ENCODE data around the gene PLEKHN1.
"Not testable (repeated sequence)": the region's sequence is repeated elsewhere in the genome, so short reads cannot be mapped to it uniquely, and the experiment has no call there.

PLEKHN1 gene

DNA sequence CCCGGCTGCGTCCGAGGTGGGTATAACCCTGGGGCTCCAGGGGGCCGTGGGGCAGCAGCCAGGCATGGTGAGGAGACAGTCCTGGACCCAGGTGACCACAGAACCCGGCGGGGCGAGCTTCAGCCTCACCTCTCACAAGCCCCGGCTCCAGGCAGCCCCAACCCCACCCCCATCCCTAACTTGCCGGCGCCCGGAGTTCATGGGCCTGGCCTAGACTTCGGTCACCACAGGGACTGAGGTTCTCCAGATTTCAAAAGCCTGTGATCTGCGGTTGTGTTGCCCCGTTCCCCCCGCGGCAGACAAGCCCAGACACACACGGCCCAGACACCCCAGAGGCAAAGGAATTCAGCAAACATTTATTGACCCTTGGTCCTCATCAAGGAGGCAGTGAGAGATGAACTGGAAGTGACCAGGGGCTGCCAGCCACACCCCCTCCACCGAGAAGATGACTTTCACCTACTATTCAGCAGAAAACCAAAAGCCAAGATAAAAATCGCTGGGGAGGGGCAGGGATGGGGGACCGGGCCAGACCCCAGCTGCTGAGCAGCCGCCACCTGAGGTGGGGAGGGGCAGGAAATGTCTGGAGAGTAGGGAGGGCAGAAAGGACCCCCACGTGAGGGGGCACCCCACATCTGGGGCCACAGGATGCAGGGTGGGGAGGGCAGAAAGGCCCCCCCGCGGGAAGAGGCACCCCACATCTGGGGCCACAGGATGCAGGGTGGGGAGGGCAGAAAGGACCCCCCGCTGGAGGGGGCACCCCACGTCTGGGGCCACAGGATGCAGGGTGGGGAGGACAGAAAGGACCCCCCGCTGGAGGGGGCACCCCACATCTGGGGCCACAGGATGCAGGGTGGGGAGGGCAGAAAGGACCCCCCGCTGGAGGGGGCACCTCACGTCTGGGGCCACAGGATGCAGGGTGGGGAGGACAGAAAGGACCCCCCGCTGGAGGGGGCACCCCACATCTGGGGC is 29.7 kb downstream of the PLEKHN1 start:
- no peak for DNase-seq

DNA sequence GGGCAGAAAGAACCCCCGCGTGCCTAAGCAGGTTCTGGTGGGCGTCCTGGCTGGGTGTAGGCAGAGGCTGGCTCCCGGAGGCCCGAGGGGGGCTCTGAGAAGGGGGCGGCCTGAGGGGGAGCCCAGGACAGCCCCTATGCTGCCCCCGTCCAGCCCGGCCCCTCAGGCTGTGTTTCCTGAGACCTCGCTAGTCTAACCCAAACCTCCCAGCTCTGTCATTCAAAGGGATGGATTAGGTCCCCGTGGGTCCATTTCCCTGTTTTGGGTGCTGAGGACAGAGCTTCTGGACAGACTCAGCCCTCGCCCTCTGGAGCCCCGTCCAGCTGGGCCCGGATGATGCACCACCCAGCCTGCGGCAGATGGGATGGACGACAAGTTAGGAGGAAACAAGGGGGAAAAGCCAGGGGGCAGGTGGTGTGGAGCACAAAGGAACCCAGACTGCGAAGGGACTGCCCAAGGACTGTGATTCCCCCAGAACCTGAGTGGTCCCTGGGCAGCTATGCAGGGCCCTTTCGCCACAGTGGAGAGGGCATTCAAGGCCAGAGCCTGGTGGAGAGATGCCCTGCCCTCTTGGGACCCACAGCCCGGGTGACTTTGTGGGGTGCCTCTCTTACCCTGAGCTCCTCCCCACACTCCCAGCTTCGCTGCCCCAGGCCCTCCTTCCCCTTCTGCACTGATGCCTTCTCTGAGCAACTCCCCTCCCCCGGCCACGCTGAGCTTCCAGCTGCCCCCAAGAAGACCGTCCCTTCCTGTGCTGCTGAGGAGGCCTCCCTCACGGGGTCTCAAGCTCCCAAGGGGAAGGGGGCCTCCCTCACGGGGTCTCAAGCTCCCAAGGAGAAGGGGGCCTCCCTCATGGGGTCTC is 30.8 kb downstream of the PLEKHN1 start:
- DNase-seq, result no peak

DNA sequence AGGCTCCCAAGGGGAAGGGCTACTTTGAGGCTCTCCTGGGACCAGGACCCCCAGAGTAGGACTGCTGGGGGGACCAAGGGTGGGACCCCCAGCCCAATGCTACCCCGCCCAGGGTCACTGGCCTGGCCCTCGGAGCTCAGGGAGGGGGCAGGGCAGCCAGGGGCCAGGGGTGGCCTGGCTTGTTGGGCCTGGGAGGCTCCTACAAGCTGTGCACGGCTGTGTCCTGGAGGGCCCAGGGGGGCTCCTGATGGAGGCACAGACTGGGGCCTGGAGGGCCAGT is 31.4 kb downstream of the PLEKHN1 start:
- no peak for DNase-seq

DNA sequence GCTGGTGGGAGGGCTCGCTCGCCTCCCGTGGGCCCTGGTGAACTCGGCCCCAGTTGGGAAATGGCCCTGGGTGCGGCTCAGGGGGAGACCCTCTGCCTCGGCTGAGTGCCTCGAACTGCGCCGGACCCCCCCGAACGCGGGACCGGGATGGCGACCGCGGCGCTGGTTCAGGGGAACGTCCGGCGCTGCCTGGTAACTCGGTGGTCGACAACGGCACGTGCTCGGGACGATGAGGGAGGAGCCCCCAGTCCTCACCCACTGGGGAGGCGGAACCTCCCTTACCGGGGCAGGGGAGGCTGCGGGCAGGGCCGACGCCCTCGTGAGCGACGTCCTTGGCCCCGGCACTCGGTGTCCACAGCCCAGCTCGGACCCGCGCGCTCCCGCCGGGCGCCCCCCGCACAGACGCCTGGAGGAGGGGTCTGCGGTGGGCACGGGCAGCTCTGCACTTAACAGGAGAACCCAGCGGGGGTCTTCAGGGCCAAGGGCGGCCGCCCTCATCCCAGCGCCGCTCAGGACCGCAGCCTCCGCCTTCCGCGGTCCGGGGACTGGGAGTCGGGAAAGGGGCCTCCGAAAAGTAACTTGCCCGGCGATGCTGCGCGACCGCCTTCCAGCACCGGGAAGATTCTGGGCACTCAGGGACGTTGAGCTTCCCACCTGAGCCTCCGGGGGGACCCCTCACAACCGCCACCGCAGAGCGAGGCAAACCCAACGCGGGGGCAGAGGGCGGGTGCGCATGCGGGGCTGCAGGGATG is 31.9 kb downstream of the PLEKHN1 start:
- no peak for DNase-seq

DNA sequence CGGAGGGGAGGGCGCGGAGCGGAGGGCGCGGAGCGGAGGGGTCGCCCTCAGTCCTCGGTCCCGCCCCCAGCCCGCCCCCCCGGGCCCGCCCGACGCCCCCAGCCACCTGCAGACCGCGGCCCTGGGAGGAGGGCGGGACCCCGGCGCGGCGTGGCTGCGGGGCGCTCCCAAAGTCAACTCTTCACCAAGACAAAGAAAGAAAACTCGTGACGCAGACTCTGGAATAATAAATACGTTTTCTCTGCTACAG is 32.4 kb downstream of the PLEKHN1 start:
- DNase-seq, result no peak

DNA sequence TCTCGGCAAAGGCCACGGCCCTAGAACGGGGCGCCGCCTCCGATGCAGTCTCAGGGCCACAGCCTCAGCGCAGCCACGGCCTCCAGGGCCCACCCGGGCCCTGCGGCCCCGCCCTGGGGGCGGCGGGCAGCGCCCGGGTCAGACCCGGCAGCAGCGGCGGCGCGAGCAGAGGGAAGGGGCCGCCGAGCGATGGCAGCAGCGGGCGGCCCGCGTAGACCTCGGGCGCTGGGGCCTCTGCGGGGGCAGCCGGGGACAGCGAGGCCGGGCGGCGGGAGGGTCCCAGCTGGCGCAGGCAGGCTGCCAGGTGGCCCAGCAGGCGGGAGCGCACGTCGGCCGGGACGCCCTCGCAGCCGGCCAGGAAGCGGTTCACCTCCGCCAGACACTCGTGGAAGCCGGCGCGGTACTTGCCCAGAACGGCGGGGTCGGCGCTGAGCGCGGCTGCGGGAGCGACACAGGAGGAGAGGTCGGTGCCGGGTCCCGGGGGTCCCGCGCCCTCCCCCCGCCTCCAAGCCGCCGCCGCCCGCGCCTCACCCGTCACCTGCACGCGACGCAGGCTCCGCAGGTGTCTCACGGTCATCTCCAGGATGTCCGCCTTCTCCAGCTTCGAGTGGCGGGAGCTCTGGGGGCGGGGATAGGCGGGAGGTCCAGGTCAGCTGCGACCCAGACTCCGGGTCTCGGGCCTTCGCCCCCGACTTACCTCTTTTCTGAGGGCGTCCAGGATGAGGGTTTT is 32.9 kb downstream of the PLEKHN1 start:
- DNase-seq, result no peak

DNA sequence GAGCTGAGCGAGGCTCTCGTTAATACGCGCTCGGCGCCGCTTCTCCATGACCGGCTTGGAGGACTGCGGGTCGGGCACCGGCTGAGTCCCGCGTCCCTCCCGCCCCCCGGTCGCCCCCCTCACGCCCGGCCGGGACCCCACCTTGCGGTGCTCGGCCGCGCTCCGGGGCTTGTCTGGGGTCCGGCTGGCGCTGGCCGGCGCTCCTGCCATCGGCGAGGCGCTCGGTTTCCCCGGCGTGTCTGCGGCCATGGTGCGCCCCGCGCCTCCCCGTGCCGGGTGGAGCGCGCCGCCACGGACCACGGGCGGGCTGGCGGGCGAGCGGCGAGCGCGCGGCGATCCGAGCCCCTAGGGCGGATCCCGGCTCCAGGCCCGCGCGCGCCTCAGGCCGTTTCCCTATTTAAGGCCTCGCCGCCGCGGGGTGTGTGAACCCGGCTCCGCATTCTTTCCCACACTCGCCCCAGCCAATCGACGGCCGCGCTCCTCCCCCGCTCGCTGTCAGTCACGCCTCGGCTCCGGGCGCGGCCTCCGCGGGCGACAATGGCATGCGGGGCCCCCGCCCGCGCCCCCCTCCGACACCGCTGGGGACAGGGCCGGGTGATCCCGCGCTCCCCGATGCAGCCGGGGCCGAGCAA is 33.6 kb downstream of the PLEKHN1 start, which contains the start of gene HES4:
Gene HES4, minus strand, starts transcription at position 373 of the 632 bp plus-strand sequence. Its CDS starts 124 bp downstream, at position 249.
- DNase-seq, result peak; percentile 74 to 79

DNA sequence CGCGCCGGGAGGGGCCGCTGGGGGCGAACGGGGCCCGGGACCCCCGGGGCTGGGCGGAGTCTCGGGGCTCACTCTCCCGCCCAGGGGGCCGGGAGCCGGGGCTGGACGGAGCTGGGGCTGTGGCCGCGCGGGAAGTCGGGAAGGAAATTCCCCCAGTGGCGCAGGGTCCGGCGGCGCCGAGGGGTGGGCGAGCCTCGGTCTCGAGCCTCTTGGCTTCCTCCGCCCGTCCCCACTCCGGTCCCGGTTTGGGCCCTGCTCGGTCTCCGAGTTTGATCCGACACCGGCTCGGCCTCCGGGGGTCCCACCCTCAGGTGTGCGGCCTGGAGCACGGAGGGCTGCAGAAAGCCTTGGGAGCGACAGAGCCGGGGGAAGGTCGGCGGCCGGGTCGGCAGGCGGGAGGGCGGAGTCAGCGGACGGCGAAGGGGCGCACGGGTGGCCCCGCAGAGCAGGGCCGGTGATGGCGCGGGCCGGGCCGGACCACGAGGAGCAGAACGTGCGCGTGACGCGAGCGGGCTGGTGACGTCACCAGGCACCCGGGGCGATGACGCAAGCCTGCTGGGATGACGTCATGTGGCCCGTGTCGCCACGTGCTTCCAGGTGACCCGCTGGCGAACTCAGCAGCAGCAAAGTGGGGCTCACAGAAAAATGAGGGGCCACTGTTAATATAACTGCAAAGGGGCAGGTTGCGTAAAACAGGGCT is 34.2 kb downstream of the PLEKHN1 start:
- DNase-seq, result peak; percentile 74 to 83

DNA sequence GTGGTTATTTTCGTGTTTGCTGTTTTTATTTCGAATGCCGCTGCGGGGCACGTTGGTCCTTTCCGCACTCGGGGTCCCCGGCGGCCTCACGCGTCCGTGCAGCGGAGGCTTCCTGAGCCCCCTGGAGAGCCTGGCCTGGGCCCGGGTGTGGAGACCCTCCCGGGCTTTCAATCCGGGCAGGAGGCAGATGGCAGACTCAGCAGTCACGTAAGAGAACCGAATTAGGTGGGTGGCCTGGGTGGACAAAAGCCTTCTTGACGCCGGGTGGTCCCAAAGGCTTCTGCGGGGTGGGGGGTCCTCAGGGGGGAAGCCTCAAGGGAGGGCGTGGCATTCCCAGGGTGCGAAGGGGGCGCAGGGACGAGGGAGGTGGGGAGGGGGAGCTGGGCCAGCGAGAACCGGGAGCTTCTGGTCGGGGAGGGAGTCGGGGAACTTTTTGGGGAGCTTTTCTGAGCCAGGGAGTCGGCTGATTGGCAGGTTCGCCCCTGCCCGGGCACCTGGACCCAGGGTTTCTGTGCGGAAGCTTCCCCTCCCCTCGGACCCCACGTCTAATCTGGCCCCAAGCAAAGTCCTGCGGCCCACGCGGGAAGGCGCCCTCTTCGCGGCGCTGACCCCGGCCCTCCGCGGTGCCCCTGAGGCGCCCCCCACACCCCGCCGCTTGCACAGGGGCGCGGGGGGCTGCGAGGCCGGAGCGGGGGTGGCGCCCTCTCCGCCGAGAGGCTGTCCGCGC is 34.9 kb downstream of the PLEKHN1 start:
- DNase-seq, result no peak

DNA sequence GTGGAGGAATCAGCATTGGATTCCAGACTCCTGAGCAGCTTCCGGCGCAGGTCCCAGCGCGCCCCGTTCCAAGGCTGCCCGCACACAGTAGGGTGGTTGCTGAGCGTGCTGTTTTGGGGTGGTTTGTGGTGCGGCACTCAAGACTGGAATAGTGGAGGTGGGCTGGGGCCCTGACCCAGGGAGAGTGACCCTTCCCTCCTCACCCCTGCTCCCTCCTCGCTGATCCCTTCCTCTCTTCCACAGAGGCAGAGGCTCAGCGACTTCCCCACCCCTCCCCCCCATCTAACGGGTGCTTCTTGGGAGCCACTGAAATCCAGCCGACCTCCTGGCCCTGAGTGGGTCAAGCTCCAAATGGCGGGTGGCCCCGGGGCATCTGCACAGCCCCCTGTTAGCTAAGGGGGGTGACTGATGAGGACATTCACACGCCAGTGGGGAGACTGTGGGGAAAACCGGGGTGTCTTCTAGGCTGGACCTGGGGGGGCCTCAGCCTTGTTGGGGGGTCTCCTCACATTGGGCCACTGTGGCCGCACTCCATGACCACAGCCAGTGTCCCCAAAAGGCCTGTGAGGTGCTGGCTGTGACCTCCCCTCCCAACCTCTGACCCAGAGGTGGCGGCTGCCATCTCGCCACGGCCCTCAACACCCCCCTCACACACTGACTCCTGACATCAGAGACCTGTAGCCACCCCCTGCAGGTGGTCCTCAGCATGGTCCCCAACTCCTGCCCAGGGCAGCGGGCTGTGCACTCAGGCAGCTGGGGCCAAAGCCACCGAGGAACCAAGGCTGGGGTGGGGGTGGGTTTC is 37.5 kb downstream of the PLEKHN1 start:
- no peak for DNase-seq

DNA sequence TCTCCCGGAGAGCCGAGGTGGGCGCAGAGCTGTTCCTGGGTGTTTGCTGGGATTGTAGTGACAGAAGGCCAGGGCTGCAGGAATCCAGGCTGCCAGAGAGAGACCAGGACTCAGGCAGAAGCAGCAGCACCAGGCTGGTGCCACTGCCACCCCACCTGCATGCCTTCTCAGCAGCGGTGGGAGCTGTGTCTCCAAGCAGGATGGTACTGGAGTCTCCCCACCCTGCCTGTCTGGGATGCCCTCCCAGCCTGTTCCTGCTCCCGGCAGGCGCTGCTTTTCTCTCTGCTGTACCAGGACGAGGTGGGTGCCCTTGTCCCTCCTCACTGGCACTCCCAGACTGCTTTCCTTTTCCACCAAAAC is 38.1 kb downstream of the PLEKHN1 start:
- DNase-seq, result no peak

DNA sequence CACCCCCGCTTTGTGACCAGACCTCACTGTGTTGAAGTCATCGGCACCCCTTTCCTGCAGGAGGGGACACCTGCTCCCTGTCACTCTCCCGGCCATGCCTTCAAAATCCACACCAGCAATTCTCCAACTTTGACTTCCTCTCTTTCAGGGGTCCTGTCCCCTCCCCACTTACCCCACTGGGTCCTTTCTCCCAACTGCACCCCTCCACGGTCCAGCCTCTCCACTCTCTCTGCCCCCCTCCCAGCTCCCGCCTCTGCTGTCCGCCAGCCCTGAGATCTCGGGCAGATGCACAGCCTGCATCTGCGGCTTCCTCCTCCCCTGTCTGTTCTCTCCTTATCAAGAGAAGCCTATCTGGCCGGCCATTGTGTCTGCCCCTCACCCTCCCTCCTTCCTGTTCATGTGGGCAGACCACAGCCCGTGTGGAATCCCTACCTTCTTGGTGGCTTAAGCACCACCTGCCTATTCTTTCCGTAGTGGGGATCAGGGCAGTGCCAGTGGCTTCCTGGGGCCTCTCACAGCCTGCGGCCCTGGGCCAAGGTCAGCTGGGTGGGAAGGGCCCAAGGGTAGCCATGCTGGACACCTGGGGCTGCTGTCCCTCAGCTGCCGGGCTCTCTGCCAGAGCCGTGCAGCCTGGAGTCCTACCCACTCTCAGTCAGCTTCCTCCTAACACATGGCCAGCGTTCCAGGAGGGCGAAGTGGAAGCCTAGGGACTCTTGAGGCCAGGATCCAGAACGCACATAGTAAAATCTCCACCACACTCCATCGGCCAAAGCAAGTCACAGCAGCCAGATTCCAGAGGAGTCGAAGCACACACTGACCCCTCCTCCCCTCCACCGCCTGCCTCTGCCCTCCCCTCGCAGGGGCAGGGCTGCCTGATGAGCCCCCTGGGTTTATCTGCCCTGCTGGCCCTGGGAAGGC is 38.8 kb downstream of the PLEKHN1 start:
- no peak for DNase-seq

DNA sequence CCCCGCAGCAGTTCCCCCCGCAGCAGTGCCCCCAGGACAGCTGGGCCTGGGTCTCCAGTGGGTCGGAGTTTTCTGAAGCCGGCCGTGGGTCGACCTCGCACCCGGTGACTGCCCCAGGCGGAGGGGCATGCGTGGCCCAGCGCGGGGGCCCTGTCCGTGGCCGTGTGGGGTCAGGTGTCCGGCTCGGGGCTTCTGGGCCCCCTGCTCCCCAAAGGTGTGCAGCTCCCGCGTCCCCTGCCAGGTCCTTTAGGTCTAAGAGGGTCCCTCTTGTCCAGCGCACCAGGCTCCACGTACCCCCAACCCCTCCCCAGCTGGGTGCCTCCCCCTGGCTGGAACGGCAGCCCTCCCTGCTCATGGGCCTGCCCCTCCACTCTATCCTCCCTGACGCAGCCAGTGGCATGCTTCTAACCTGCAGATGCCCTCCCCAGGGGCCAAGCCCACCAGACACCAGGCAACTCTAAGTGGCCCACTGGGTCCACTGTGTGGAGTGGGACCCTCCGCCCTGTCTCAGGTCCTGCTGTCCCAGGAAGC is 39.6 kb downstream of the PLEKHN1 start:
- no peak for DNase-seq

DNA sequence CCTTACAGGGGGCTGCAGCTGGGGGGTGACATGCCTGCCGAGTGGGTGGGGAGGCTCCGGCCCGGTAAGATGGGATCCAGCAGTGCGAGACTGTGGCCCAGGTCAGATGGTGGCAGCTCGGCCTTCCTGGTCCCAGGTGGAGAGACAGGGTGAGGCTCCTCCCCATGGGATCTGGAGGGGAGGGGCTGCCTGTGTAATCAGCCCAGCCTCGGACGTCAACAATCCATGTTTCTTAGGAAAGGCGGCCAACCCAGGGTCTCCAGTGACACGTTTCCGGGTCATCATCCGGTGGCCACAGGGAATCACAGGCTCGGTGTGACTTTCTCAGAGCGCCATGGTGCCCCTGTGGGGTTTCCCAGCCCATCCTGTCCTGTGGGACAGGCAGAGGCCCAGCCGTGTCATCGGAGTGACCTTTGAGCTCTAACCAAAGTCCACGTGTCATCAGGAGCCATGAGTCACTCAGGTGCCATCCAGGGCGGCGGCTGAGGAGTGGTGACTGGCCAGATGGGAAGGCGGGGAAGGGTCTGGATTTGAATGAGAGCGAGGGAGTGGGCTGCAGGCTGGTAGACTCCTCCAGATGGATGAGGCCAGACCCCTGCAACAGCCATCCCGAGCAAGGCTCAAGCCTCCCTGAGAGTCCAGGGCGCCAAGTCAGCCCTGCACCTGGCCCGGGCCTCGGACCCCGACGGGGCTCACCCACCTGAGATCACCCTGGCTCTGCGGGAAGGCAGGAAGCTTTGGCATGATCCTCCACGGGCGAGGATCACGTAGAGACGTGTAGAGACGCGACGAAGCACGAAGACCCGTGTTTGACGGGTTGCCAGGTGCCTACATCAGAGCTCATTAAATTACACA is 40.2 kb downstream of the PLEKHN1 start:
- no peak for DNase-seq

DNA sequence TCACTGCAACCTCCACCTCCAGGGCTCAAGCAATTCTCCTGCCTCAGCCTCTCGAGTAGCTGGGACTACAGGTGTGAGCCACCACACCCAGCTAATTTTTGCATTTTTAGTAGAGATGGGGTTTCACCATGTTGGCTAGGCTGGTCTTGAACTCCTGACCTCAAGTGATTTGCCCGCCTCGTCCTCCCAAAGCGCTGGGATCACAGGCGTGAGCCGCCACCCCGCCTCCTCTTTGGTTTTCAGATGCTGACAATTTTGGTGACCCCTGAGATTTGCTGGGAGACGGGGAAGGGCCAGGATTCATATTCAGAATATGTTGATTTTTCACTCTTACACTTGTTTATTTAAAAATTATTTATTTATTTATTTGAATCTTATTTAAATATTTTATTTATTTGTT is 43.8 kb downstream of the PLEKHN1 start:
- DNase-seq, result not testable (repeated sequence)

DNA sequence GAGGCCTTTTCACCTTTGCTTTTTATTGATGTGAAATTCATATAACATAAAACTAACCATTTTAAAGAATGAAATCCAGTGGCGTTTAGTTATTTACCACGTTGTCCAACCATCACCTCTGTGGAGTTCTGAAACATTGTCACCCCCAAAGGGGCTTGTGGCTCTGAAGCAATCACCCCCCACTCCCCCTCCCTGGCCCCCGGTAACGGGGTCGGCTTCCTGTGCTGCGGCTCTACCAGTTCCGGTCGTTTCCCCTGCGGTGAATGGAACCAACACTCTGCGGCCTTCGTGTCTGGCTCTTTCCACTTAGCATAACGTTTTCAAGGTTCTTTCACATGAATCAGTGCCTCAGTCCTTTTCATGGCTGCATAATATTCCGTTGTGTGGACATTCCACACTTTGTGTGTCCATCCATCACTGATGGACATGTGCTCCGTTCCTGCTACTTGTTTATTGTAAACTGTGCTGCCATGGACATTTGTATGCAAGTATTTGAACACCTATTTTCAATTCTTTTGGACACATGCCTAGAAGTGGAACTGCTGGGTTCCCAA is 45.2 kb downstream of the PLEKHN1 start:
- DNase-seq, result no peak

DNA sequence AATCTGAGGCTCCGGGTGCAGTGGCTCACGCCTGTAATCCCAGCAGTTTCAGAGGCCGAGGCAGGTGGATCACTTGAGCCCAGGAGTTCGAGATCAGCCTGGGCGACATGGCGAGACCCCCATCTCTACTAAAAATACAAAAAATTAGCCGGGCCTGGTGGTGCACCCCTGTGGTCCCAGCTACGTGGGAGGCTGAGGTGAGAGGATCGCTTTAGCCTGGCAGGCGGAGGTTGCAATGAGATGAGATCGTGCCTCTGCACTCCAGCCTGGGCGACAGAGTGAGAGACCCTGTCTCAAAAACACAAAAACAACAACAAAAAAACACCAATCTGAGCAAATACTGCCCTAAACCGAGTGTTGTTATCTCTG is 46.4 kb downstream of the PLEKHN1 start:
- not testable (repeated sequence) for DNase-seq
